Activated T-cell treated with anti-CD3 and anti-CD28 coated beads, Interleukin-2, amount 50 U/mL, for 24 hours (primary cell): ENCODE measurements around the gene ATP2A2.

ENCODE experiments used
- DNase-seq: peaks from one replicate; pipeline ENCODE4 v3.0.0-alpha.2; 2020
- H3K27ac Mint-ChIP-seq: 2 replicates; pipeline ENCODE4 v1.8.0; 2020; ENCODE audit warnings: mild to moderate bottlenecking, mixed read lengths
- H3K27me3 Mint-ChIP-seq: 2 replicates; pipeline ENCODE4 v1.8.0; 2020; ENCODE audit warnings: mixed read lengths
- H3K36me3 Mint-ChIP-seq: 2 replicates; pipeline ENCODE4 v1.8.0; 2020; ENCODE audit warnings: low read depth, mixed read lengths
- H3K4me1 Mint-ChIP-seq: 2 replicates; pipeline ENCODE4 v1.8.0; 2020; ENCODE audit warnings: low read depth, mixed read lengths
- H3K4me3 Mint-ChIP-seq: 2 replicates; pipeline ENCODE4 v1.8.0; 2020; ENCODE audit warnings: mild to moderate bottlenecking, moderate library complexity, mixed read lengths
- H3K9me3 Mint-ChIP-seq: 2 replicates; pipeline ENCODE4 v1.8.0; 2020; ENCODE audit warnings: mixed read lengths

Gene ATP2A2

DNA sequence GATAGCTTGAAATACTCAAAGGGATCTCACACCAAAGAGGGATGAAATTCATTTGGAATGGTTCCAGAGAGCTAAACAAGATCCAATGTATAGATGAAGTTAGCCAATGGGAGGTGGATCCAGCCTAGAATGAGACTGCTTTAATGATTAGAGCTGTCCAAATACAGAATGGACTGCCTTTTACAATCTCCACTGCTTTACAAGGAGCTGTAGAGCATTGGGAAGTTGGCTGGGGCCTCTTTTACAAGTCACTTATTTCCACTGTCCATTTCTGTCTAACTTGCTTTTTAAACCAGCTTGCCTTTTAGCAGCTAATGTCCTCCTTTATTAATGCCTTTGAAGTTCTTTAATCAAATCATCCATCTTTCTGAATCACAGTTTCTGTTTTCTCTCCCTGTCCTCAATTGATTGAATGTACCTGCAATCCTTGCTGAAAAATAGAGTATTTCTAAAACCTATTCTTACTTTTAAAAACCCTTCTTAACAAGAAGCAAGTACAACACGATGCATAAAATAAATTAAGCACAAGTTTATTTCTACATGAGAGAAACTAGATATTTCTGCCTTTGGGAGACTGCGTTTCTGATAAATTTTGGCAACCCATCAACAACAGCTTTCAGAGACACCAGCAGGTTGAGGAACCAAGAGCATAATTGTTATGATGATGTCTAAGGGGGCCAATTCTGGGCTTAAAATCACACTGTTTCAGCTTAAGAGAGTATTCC lies 3.4 kb upstream of the ATP2A2 start:
- Mint-ChIP-seq H3K36me3 (peaks cover 11% of the 10 kb centered on the region), H3K4me1 (peaks cover 9% of the 10 kb centered on the region), H3K27me3 (peaks cover 3% of the 10 kb centered on the region), H3K9me3 (no peaks in the 10 kb centered on the region), H3K27ac (no peak overlapping the region), H3K4me3 (no peak overlapping the region)
- DNase-seq, result no peak

DNA sequence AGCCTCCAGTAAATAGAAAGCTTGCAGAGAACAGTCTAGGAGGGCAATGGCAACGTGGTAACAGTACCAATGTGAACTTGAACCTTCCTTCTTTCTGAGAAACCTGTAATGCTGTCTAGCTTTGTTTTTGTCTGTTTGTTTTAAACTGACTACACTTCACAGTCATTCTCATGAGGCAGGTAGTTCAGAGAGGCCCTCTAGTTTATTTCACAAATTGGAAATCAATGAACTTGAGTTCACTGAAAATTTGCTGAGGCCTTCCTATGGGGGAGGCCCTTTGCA lies 2.9 kb upstream of the ATP2A2 start:
- no peaks in the 10 kb centered on the region for H3K9me3 Mint-ChIP-seq
- peaks cover 3% of the 10 kb centered on the region for H3K27me3 Mint-ChIP-seq
- H3K4me3 Mint-ChIP-seq, result no peak overlapping the region
- H3K4me1 Mint-ChIP-seq, result peaks cover 14% of the 10 kb centered on the region
- peaks cover 16% of the 10 kb centered on the region for H3K36me3 Mint-ChIP-seq
- no peak for DNase-seq
- H3K27ac Mint-ChIP-seq, result no peak overlapping the region

DNA sequence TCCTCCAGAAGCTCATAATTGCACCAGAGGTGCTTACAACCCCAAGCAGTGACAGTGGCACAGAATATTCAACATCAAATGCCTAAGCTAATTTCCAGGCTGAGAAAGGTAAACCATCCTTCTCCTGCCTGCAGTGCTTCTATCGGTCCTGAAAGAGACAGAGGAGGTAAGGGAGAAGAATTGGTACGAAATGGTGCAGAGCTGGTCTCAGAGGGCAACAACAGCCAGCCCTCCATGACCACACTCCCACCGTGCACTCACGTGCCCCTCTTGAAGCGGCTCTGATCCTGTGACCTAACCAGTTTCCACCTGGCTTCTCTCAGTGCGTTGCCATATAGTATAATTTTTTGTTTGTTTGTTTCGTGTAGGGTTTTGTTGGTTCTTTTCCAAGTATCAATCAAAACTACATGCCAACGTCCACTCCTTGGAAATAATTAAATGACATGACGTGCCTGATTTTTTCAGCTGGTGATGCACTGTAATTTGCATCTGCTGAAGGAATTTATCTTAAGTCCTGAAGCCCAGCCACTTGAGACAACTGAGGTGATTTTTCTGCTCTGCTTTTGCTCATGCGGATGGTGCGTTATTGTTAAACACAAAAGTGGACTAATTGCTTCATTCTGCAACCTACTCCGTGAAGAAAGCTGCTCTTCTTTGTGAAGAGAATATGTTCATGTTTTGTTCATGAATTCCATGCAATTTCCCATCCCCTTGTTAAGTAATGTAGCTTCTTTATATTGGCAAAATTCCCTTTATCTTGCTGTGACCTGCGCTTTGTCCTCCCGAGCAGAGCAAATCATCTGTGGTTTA lies 1.3 kb upstream of the ATP2A2 start:
- H3K36me3 Mint-ChIP-seq, result peaks cover 31% of the 10 kb centered on the region
- H3K4me1 Mint-ChIP-seq, result peaks cover 29% of the 10 kb centered on the region
- H3K9me3 Mint-ChIP-seq, result no peaks in the 10 kb centered on the region
- H3K27ac Mint-ChIP-seq, result peak overlapping the region; percentile 91
- peak overlapping the region; percentile 79 for H3K4me3 Mint-ChIP-seq
- DNase-seq, result no peak
- no peaks in the 10 kb centered on the region for H3K27me3 Mint-ChIP-seq

DNA sequence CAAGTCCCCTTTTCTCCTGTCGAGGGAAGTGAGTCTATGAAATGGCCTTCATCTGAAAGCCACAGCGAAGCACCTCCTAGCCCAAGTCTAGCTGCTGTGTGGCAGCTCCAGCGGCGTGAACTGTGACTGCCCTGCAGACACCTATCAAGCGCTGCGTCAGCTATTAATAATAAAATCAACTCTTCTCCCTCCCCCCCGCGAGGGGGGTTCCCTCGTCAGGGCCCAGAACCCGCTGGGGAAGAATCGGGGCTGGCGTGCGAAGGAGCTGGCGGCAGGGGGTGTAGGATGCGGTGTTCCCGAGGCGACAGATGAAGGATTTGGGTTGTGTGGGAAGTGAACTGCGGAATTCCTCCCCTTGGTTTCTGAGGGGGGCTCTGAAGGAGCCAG lies 662 bp upstream of the ATP2A2 start:
- peaks cover 35% of the 10 kb centered on the region for H3K4me1 Mint-ChIP-seq
- peak overlapping the region; percentile 91 for H3K27ac Mint-ChIP-seq
- peaks cover 38% of the 10 kb centered on the region for H3K36me3 Mint-ChIP-seq
- peak overlapping the region; percentile 79 for H3K4me3 Mint-ChIP-seq
- no peaks in the 10 kb centered on the region for H3K9me3 Mint-ChIP-seq
- H3K27me3 Mint-ChIP-seq, result no peaks in the 10 kb centered on the region
- no peak for DNase-seq

DNA sequence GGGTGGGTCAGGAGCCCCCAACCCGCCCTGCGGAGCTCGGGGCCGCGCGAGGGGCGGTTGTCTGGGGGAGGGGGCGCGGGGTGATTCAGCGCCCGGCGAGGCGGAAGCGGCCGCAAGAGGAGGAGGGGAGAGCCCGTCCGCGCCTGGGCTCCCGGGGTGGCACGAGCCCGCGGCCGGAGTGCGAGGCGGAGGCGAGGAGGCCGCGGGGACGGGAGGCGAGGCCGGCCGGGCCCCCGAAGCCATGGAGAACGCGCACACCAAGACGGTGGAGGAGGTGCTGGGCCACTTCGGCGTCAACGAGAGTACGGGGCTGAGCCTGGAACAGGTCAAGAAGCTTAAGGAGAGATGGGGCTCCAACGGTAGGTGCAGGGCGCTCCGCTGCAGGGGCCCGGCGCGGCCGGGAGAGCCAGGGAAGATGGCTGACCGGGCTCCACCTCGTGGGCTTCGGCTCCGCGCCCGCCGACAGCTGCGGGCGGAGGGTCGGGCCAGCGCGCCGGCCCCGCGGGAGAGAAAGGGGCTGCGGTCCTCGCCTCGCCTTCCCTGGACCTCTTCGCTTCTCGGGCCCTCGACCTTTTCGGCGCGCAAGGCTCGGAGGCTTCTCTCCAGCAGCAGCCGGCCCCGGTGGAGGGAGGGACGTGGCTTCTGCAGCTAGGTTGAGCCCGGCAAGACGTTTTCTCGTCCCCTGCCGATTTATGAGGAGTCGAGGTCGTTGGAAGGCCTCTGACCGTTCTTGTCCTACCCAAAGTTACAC lies 677 bp downstream of the ATP2A2 start:
- Mint-ChIP-seq H3K36me3 (peaks cover 51% of the 10 kb centered on the region), H3K4me1 (peaks cover 48% of the 10 kb centered on the region), H3K4me3 (peak overlapping the region; percentile 89), H3K9me3 (no peaks in the 10 kb centered on the region), H3K27ac (peak overlapping the region; percentile 95), H3K27me3 (no peaks in the 10 kb centered on the region)
- peak; percentile 73 for DNase-seq

DNA sequence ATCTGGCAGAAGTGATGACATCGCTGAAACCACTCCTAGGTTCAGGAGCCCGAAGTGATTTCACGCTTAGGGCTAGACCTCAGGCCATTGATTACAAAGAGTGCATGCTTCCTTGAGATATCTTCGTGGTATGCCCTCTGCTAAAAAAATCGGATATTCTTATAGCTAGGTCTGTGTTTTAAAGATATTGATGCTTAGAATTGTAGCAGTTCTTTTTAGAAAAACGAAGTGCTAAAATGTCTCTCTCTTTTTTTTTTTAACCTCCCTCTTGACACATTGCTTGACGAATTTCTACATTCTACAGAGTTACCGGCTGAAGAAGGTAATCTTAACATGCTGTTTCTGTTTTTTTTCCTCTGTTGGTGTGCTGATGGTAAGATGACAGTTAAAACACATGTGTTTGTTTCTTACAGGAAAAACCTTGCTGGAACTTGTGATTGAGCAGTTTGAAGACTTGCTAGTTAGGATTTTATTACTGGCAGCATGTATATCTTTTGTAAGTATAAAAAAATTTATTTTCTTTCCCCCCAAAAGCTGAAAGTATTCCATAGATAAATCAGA lies 1.3 kb downstream of the ATP2A2 start:
- H3K27ac Mint-ChIP-seq, result peak overlapping the region; percentile 95
- H3K27me3 Mint-ChIP-seq, result no peaks in the 10 kb centered on the region
- peaks cover 53% of the 10 kb centered on the region for H3K4me1 Mint-ChIP-seq
- H3K4me3 Mint-ChIP-seq, result peak overlapping the region; percentile 89
- no peak for DNase-seq
- H3K9me3 Mint-ChIP-seq, result no peaks in the 10 kb centered on the region
- peaks cover 58% of the 10 kb centered on the region for H3K36me3 Mint-ChIP-seq

DNA sequence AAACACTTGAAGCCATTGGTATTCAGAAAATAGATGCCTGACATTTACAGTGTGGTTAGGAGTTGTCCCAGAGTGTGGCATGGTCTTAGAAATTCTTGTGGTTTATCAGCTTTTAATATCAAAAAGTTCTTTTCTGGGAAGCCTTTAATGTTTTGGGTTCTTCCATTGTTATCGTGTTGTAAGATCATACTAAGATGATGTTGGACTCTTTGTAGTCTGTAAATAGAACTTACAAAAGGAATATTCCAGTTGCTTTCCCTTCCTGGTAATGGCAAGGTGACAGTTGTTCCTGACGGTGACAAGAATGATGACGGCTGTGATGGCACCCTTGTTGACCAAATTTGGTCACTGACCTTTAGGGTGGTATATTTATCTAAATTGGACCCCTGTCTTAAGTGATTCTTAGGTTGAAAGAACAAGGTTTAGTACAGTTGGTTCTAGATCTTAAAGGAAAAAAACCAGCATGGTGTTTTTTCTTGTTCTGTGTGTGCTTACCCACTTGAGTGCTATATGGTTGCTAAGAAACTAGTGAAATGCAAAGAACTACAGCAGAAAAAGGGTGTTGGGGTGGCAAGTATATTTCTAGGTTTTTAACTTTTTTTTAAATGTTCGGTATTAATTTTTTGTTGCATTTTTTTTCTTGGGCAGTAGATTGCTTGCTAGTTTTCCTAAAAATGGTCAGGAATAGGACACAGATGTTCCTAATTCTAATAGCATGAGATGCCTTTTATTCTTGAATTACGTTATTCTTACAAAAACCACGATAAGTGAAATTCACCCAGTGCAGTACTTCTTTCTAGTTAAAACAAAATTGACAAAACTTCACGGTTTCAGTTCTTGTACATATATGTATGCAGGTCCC lies 2.1 kb downstream of the ATP2A2 start:
- no peak for DNase-seq
- Mint-ChIP-seq H3K9me3 (no peaks in the 10 kb centered on the region), H3K27ac (peak overlapping the region; percentile 95), H3K4me1 (peaks cover 61% of the 10 kb centered on the region), H3K27me3 (no peaks in the 10 kb centered on the region), H3K4me3 (peak overlapping the region; percentile 89), H3K36me3 (peaks cover 66% of the 10 kb centered on the region)

DNA sequence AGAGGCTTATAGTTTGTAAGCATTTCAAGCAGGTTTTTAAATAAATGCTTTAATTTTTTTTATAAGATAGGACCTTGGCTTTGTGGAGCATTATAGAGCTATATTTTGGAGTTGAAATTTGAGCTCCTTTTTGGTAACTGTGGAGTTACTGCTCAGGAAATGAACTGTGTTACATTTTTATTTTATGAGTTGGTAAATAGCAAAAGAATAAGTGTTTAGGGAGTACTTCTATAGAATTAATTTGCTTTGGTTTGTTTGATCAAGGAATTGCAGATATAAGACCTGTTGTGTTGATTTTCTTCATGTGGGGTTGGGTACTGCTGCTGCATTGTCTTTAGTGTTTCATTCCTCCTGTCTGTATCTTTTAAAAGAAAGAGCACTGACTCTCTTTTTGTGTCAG lies 3.5 kb downstream of the ATP2A2 start:
- H3K27me3 Mint-ChIP-seq, result no peaks in the 10 kb centered on the region
- peak overlapping the region; percentile 65 for H3K27ac Mint-ChIP-seq
- DNase-seq, result no peak
- peak overlapping the region; percentile 89 for H3K4me3 Mint-ChIP-seq
- H3K4me1 Mint-ChIP-seq, result peaks cover 74% of the 10 kb centered on the region
- H3K36me3 Mint-ChIP-seq, result peaks cover 80% of the 10 kb centered on the region
- H3K9me3 Mint-ChIP-seq, result no peaks in the 10 kb centered on the region

DNA sequence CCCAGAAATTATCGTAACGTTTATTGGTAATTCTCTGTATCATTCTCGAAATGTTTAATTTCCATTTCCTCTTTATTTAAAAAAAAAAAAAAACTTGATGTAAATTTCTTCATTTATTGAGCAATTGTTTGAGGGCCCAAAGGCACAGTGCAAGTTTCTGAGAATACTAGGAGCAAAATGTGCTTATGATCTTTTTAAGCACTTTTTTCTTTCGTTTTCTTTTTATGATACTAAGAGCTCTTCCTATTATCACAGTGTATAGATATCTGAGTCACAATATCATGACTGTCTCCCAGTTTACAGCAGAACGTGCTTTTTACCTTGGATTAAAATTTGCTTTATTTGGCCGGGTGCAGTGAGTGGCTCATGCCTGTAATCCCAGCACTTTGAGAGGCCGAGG lies 5.6 kb downstream of the ATP2A2 start:
- peak overlapping the region; percentile 87 for H3K27ac Mint-ChIP-seq
- H3K4me1 Mint-ChIP-seq, result peaks cover 72% of the 10 kb centered on the region
- H3K4me3 Mint-ChIP-seq, result peak overlapping the region; percentile 89
- H3K36me3 Mint-ChIP-seq, result peaks cover 99% of the 10 kb centered on the region
- no peaks in the 10 kb centered on the region for H3K27me3 Mint-ChIP-seq
- H3K9me3 Mint-ChIP-seq, result no peaks in the 10 kb centered on the region
- no peak for DNase-seq

DNA sequence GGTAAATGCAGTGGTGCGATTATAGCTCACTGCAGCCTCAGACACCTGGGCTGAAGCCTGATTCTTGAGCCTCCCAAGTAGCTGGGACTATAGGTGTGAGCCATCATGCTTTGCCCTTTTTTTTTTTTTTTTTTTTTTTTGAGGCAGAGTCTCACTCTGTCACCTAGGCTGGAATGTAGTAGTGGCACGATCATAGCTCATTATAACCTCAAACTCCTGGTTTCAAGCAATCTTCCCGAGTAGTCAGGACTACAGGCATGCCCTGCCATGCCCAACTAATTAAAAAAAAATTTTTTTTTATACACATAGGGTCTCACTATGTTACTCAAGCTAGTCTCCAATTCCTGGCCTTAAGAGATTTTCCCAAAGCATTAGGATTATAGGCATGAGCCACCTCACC lies 6.9 kb downstream of the ATP2A2 start:
- peaks cover 100% of the 10 kb centered on the region for H3K36me3 Mint-ChIP-seq
- no peaks in the 10 kb centered on the region for H3K9me3 Mint-ChIP-seq
- H3K27ac Mint-ChIP-seq, result peak overlapping the region; percentile 50

DNA sequence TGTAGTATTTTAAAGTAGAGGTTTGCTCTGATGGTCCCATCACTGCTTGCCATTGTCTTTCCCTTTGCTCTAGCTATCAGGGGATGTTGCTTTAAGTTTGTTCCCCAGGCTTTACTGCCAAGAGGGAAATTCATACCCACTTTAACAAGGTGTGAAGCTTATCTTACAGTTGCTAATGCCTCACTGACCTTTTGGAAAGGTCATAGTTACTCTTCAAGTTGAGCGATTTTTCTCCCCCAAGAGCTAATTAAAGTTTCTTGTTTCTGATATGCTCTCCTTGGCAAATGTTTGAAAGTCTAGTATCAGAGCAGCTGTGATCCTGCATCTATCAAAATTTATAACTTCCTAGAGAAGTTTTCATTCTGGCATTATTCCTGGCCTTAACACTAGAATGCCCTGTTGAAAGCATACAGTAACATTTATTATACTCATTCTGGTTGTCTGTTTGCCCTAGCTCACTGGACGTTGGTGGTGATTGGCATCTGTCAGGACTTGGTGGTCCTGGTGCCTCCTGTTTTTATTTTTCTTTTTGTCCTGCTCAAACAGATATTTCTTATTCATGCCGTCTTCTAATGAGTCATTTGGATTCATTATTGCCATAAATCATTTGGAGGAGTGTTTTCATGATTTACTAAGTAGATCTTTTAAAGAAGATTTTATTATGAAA lies 8.1 kb downstream of the ATP2A2 start:
- Mint-ChIP-seq H3K27me3 (no peaks in the 10 kb centered on the region), H3K9me3 (no peaks in the 10 kb centered on the region), H3K36me3 (peaks cover 97% of the 10 kb centered on the region), H3K4me3 (peak overlapping the region; percentile 21), H3K27ac (peak overlapping the region; percentile 74), H3K4me1 (peaks cover 57% of the 10 kb centered on the region)
- no peak for DNase-seq

More for the DNA sequence above, 6.9 kb downstream of the ATP2A2 start:
- no peak for DNase-seq
- H3K4me1 Mint-ChIP-seq, result peaks cover 69% of the 10 kb centered on the region
- H3K27me3 Mint-ChIP-seq, result no peaks in the 10 kb centered on the region
- no peak overlapping the region for H3K4me3 Mint-ChIP-seq

DNA sequence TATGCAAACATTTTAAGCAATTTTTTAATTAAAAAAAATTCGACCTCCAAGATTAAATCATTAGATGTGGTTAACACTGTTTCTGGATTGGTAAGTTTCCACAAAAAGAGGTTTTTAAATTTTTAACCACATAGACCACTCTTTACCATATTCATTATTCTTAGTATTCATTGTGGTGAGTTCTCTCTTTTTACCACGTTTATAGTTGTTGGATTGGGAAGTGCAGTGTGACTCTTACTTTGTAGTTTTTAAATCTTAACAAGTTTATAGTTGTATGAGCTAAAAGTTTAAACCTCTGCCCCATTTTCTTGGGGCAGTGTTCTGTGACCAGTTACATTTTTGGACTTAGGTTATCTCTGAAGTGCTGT lies 8.6 kb downstream of the ATP2A2 start:
- Mint-ChIP-seq H3K36me3 (peaks cover 97% of the 10 kb centered on the region), H3K4me1 (peaks cover 55% of the 10 kb centered on the region), H3K4me3 (no peak overlapping the region), H3K27ac (no peak overlapping the region), H3K9me3 (no peaks in the 10 kb centered on the region), H3K27me3 (no peaks in the 10 kb centered on the region)
- DNase-seq, result no peak

DNA sequence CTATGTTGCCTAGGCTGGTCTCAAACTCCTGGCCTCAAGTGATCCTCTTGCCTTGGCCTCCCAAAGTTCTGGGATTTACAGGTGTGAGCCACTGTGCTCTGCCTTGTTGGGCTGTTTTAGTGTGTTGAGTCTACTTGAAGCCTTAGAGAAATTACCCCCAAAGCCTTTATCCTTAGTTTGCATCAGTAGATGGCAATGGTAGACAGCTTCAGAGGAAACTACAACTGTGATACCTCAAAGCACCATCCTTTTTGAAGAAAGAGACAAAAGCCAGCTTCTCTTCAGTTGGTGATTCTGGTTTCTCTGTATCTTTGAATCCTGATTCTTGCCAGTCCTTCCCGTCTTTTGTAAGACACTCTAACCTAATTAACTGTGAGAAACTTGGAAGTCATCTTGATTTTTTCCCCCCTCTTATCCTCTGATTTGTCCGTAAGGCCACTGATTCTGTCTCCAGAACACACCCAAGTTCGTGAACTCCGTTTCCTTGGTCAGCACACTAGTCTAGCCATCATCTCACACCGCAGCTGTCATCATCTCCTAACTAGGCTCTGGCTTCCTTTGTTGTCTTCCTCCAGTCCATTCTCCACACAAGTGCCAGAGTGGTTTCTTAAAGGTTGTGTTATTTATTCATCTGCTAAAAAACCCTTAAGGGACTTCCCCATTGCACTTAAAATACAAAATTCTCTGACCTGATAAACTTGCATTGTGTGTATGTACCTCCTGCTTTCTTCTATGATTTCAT lies 20.2 kb downstream of the ATP2A2 start:
- no peak for DNase-seq
- Mint-ChIP-seq H3K4me1 (peaks cover 50% of the 10 kb centered on the region), H3K4me3 (no peak overlapping the region), H3K36me3 (peaks cover 93% of the 10 kb centered on the region), H3K9me3 (no peaks in the 10 kb centered on the region), H3K27me3 (no peaks in the 10 kb centered on the region), H3K27ac (peak overlapping the region; percentile 50)
